NCI-H69 (cell line): ENCODE data around the gene RNF39.
"Not testable (repeated sequence)": the region's sequence is repeated elsewhere in the genome, so short reads cannot be mapped to it uniquely, and the experiment has no call there.

ENCODE experiments used
- DNase-seq: peaks from one replicate; lab custom pipeline; 2025; lab: John Stamatoyannopoulos, UW

The RNF39 gene

GRCh38 chr6:30061092-30061857 is 14.3 kb downstream of the RNF39 start, which contains the start of gene POLR1H:
Gene POLR1H (plus strand): TSS chr6:30061265. CDS start chr6:30061525, 260 bp downstream.
- peak; percentile 100 for DNase-seq

GRCh38 chr6:30060606-30061091 is 14.9 kb downstream of the RNF39 start:
- DNase-seq = peak; percentile 47

- no peak for DNase-seq
Measured at GRCh38 chr6:30055513-30055912, 20.1 kb downstream of the RNF39 start.

- no peak for DNase-seq
Measured at GRCh38 chr6:30053682-30054081, 21.9 kb downstream of the RNF39 start.

GRCh38 chr6:30047220-30047619 is 28.3 kb downstream of the RNF39 start:
- DNase-seq = no peak

GRCh38 chr6:30044630-30045029 is 30.9 kb downstream of the RNF39 start:
- DNase-seq = no peak

- no peak for DNase-seq
Measured at GRCh38 chr6:30043744-30044143, 31.8 kb downstream of the RNF39 start.

- no peak for DNase-seq
Measured at GRCh38 chr6:30042914-30043313, 32.7 kb downstream of the RNF39 start.

GRCh38 chr6:30042476-30042875 is 33.1 kb downstream of the RNF39 start:
- peak; percentile 25 for DNase-seq

- DNase-seq = no peak
Measured at GRCh38 chr6:30041821-30042220, 33.7 kb downstream of the RNF39 start.

GRCh38 chr6:30041221-30041620 is 34.3 kb downstream of the RNF39 start:
- DNase-seq = no peak

- DNase-seq = peak; percentile 19
Measured at GRCh38 chr6:30037182-30037788, 38.3 kb downstream of the RNF39 start.

- DNase-seq = no peak
Measured at GRCh38 chr6:30035784-30036183, 39.8 kb downstream of the RNF39 start.

- DNase-seq = not testable (repeated sequence)
Measured at GRCh38 chr6:30033440-30033839, 42.1 kb downstream of the RNF39 start.

GRCh38 chr6:30031381-30031780 is 44.2 kb downstream of the RNF39 start:
- no peak for DNase-seq

- no peak for DNase-seq
Measured at GRCh38 chr6:30029588-30029987, 46.0 kb downstream of the RNF39 start.

GRCh38 chr6:30025186-30025585 is 50.4 kb downstream of the RNF39 start:
- no peak for DNase-seq

GRCh38 chr6:30022712-30023111 is 52.9 kb downstream of the RNF39 start:
- not testable (repeated sequence) for DNase-seq

GRCh38 chr6:30022189-30022588 is 53.4 kb downstream of the RNF39 start:
- no peak for DNase-seq

- DNase-seq = no peak
Measured at GRCh38 chr6:30020626-30021025, 54.9 kb downstream of the RNF39 start.
